Trophoblast cell (in vitro differentiated cells and primary cell): ENCODE results near the gene SIL1.

Source experiments
- DNase-seq, 2 donors: peaks; one replicate each; pipeline ENCODE4 v3.0.0-alpha.2; 2016
- H2AFZ ChIP-seq: 2 replicates; pipeline ENCODE4 v1.6.1; 2013; ENCODE audit warnings: low read length, moderate library complexity, mild to moderate bottlenecking; ENCODE audit not compliant: insufficient read depth, poor library complexity
- H2AK5ac ChIP-seq: 2 replicates; pipeline ENCODE4 v1.6.1; 2013; ENCODE audit warnings: mild to moderate bottlenecking, low read length
- H2BK120ac ChIP-seq: 2 replicates; pipeline ENCODE4 v1.6.1; 2013; ENCODE audit warnings: low read length, mild to moderate bottlenecking, moderate library complexity; ENCODE audit not compliant: insufficient read depth, poor library complexity
- H2BK12ac ChIP-seq: 2 replicates; pipeline ENCODE4 v1.6.1; 2013; ENCODE audit warnings: mild to moderate bottlenecking, low read length, moderate library complexity
- H2BK5ac ChIP-seq: 2 replicates; pipeline ENCODE4 v1.6.1; 2013; ENCODE audit warnings: low read length, low read depth, moderate library complexity, mild to moderate bottlenecking; ENCODE audit not compliant: poor library complexity
- H3K14ac ChIP-seq: 2 replicates; pipeline ENCODE4 v1.6.1; 2013; ENCODE audit warnings: mild to moderate bottlenecking, low read length
- H3K18ac ChIP-seq: 2 replicates; pipeline ENCODE4 v1.6.1; 2013; ENCODE audit warnings: mild to moderate bottlenecking, low read length
- H3K23ac ChIP-seq: 2 replicates; pipeline ENCODE4 v1.6.1; 2013; ENCODE audit warnings: low read length
- H3K27ac ChIP-seq: 2 replicates; pipeline ENCODE4 v1.5.1; 2013; ENCODE audit warnings: low read depth, mild to moderate bottlenecking, inconsistent platforms, low read length, moderate library complexity
- H3K27me3 ChIP-seq: 2 replicates; pipeline ENCODE4 v1.6.1; 2013; ENCODE audit warnings: inconsistent platforms, mild to moderate bottlenecking, low read length, moderate library complexity; ENCODE audit not compliant: insufficient read depth
- H3K36me3 ChIP-seq, 2 experiments: 1 replicate in 1 of 2; 2 replicates in 1 of 2; pipeline ENCODE4 v1.6.1; 2013; ENCODE audit warnings: low read length in 2 of 2, mild to moderate bottlenecking in 2 of 2, moderate library complexity in 1 of 2; ENCODE audit not compliant: insufficient read depth in 2 of 2, control insufficient read depth in 1 of 2
- H3K4ac ChIP-seq: 2 replicates; pipeline ENCODE4 v1.6.1; 2013; ENCODE audit warnings: low read depth, mild to moderate bottlenecking, low read length, moderate library complexity
- H3K4me1 ChIP-seq, 2 experiments: 1 replicate in 1 of 2; 2 replicates in 1 of 2; pipeline ENCODE4 v1.6.1; 2013; ENCODE audit warnings: low read length in 2 of 2, mild to moderate bottlenecking in 2 of 2, moderate library complexity in 1 of 2; ENCODE audit not compliant: insufficient read depth in 2 of 2, control insufficient read depth in 1 of 2
- H3K4me2 ChIP-seq: 2 replicates; pipeline ENCODE4 v1.6.1; 2013; ENCODE audit warnings: inconsistent platforms, mild to moderate bottlenecking, low read length, moderate library complexity
- H3K4me3 ChIP-seq: 2 replicates; pipeline ENCODE4 v1.5.1; 2013; ENCODE audit warnings: mild to moderate bottlenecking, low read depth, low read length, inconsistent platforms
- H3K79me1 ChIP-seq: one replicate; pipeline ENCODE4 v1.6.1; 2013; ENCODE audit warnings: low read length
- H3K79me2 ChIP-seq: 2 replicates; pipeline ENCODE4 v1.6.1; 2013; ENCODE audit warnings: low read length, mild to moderate bottlenecking; ENCODE audit not compliant: control insufficient read depth, insufficient read depth, poor library complexity
- H3K9ac ChIP-seq: 2 replicates; pipeline ENCODE4 v1.6.1; 2013; ENCODE audit warnings: mild to moderate bottlenecking, low read length
- H3K9me3 ChIP-seq: 2 replicates; pipeline ENCODE4 v1.6.1; 2013; ENCODE audit warnings: low read depth, mild to moderate bottlenecking, control low read depth, inconsistent platforms, low read length; ENCODE audit not compliant: insufficient read depth
- H4K12ac ChIP-seq: 2 replicates; pipeline ENCODE4 v1.6.1; 2013; ENCODE audit warnings: low read depth, mild to moderate bottlenecking, low read length, moderate library complexity
- H4K8ac ChIP-seq: 2 replicates; pipeline ENCODE4 v1.6.1; 2013; ENCODE audit warnings: low read depth, mild to moderate bottlenecking, low read length, moderate library complexity
- H4K91ac ChIP-seq: one replicate; pipeline ENCODE4 v1.6.1; 2013; ENCODE audit warnings: low read depth, mild to moderate bottlenecking, low read length, moderate library complexity
- WGBS: extraction: QIAGEN DNeasy Blood & Tissue Kit; methylation state at CpG from one replicate; pipeline ENCODE4 v1.1.7; 2013; ENCODE audit warnings: missing lambda C conversion rate; ENCODE audit not compliant: insufficient read length, insufficient coverage; ENCODE audit errors: extremely low coverage; 5-methylcytosine and 5-hydroxymethylcytosine counted together

The SIL1 gene

DNA sequence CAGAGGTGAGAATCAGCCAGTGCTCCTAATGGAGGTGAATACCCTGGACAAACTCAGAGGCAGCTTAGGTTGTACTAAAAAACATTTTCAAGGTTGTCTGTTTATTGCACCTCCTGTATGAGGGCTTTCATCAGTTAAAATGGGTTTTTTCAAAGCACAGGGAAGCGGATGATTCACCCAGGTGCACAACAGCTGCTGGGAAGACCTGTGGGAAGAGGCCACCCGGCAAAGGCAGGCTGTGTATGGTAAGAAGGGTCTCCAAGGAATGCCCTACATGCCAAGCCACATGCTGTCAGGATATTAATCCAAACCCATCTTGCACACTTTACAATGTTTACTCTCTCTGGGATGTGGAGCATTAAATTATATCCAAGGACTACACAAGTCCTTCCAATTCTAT, 14.7 kb downstream of the SIL1 start:
- no peak overlapping the region for H2AFZ ChIP-seq
- no peak overlapping the region for H3K9ac ChIP-seq
- no peak overlapping the region for H4K12ac ChIP-seq
- H3K79me2 ChIP-seq, result no peaks in the 10 kb centered on the region
- peaks cover 4 to 6% of the 10 kb centered on the region in 2 experiments for H3K4me1 ChIP-seq
- no peaks in the 10 kb centered on the region for H3K9me3 ChIP-seq
- H2BK120ac ChIP-seq, result no peak overlapping the region
- H3K4me2 ChIP-seq, result no peak overlapping the region
- H3K79me1 ChIP-seq, result no peaks in the 10 kb centered on the region
- no peak overlapping the region for H2AK5ac ChIP-seq
- H4K8ac ChIP-seq, result no peak overlapping the region
- H2BK12ac ChIP-seq, result no peak overlapping the region
- H3K23ac ChIP-seq, result no peak overlapping the region
- H3K27me3 ChIP-seq, result no peaks in the 10 kb centered on the region
- H3K36me3 ChIP-seq, result no peaks in the 10 kb centered on the region
- WGBS, result no CpG with 5 or more reads among the region's 2 CpGs
- no peak overlapping the region for H3K27ac ChIP-seq
- H3K4me3 ChIP-seq, result no peak overlapping the region
- H3K14ac ChIP-seq, result no peak overlapping the region
- H2BK5ac ChIP-seq, result no peak overlapping the region
- no peak for DNase-seq
- H3K18ac ChIP-seq, result no peak overlapping the region
- no peak overlapping the region for H4K91ac ChIP-seq
- H3K4ac ChIP-seq, result no peak overlapping the region

DNA sequence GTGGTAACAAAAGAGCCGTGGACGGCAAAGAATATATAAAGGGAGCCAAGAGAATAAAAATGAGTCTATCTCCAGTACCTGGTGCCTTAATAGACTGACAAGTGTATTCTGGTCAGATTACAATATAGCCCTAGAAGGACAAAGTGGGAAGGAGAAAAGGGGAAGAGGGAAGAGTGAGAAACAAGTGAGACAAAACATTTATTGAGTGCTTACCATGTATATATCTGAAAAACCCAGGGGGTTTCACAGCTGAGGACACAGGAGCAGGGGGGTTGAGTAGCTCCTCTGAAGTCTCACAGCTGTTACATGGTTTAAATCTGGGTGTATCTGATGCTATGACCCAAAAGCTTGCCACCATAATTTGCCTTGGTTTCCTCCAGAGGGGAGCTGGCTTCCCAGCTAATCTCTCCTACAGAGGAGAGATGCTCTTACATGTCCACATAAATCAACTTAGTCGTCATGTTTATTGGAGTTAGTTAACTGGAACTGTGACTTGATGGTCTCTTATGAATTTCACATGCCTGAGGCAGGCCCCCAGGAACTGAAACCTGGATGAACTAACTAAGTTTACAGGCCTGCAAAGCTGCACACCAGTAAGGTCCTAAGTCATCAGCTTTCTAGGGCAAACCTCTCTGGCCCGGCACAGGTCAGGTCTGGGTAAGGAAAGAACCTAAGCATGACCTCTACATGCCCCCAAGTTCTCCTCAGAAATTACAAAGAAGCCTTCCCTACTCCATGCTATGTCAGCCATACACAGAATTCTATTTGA, 15.5 kb downstream of the SIL1 start:
- Histone ChIP-seq H2BK5ac (no peak overlapping the region), H3K4me1 (peaks cover 4 to 6% of the 10 kb centered on the region in 2 experiments), H3K9me3 (no peaks in the 10 kb centered on the region), H3K4me3 (no peak overlapping the region), H2AK5ac (no peak overlapping the region), H3K27ac (no peak overlapping the region), H3K9ac (no peak overlapping the region), H4K12ac (no peak overlapping the region), H3K23ac (no peak overlapping the region), H3K18ac (no peak overlapping the region), H3K4me2 (no peak overlapping the region), H2BK120ac (no peak overlapping the region), H3K79me2 (no peaks in the 10 kb centered on the region), H3K4ac (no peak overlapping the region), H2AFZ (no peak overlapping the region), H3K79me1 (no peaks in the 10 kb centered on the region), H3K14ac (no peak overlapping the region), H2BK12ac (no peak overlapping the region), H4K91ac (no peak overlapping the region), H3K27me3 (no peaks in the 10 kb centered on the region), H3K36me3 (no peaks in the 10 kb centered on the region), H4K8ac (no peak overlapping the region)
- WGBS, result no CpG with 5 or more reads among the region's 4 CpGs
- DNase-seq, result no peak

DNA sequence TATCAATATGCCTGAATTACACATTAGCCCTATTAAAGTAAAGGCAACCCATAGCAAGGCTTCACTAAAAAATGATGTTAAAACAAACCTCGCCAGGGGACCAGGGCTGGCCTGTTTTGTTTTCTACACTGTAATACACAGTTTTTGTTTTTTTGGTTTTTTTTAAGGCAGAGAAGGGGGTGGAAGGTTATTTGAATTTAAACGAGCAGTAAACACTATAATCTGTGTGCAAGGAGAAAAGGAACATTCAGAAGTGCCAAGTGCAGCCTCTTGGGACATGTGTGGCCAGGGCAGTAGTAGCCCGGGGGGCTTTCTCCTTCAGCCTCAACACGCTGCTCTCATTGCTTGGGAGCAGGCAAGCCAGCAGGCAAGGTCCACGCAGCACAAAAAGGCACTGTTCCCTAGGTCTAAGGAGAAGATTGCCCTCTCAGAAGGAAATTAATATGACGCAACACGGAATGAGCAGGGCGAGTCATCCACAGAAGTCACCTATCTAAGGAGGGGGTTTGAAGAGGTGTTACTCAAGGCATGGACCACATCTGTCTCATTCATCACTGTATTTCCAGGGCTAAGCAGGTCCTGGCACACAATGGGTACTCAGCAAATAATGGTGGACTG, 16.2 kb downstream of the SIL1 start:
- Histone ChIP-seq H3K4ac (no peak overlapping the region), H2AFZ (no peak overlapping the region), H3K4me3 (no peak overlapping the region), H3K79me2 (no peaks in the 10 kb centered on the region), H3K27ac (no peak overlapping the region), H3K4me1 (peaks cover 4 to 6% of the 10 kb centered on the region in 2 experiments), H3K18ac (no peak overlapping the region), H2BK12ac (no peak overlapping the region), H4K12ac (no peak overlapping the region), H3K9me3 (no peaks in the 10 kb centered on the region), H2BK120ac (no peak overlapping the region), H3K23ac (no peak overlapping the region), H4K91ac (no peak overlapping the region), H3K14ac (no peak overlapping the region), H3K79me1 (no peaks in the 10 kb centered on the region), H3K4me2 (no peak overlapping the region), H3K36me3 (no peaks in the 10 kb centered on the region), H2BK5ac (no peak overlapping the region), H3K9ac (no peak overlapping the region), H4K8ac (no peak overlapping the region), H3K27me3 (no peaks in the 10 kb centered on the region), H2AK5ac (no peak overlapping the region)
- WGBS, result no CpG with 5 or more reads among the region's 8 CpGs
- peak in 1 of 2 donors; percentile 13 for DNase-seq

DNA sequence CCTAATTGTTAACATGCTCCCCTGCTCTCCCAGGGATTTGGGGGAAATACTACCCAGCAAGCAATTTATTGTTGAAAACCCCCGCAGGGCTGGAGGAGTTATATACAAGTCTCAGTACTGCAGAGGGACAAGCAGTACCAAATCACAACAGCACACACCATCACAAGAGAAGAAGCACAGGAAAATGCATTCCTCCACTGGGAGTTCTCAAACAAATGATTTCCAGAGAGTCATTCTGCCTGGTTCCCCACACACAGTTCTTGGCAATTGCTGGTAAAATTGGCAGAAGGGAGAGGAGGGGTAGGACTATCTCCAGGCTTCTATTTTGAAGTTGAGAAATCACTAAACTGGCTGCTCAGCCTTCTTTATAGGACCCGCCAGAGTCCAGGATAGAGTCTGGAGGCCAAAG, 16.8 kb downstream of the SIL1 start:
- Histone ChIP-seq H3K36me3 (no peaks in the 10 kb centered on the region), H3K9me3 (no peaks in the 10 kb centered on the region), H4K12ac (no peak overlapping the region), H2AFZ (no peak overlapping the region), H2BK12ac (no peak overlapping the region), H3K14ac (no peak overlapping the region), H2BK5ac (no peak overlapping the region), H4K91ac (no peak overlapping the region), H3K79me2 (no peaks in the 10 kb centered on the region), H3K4me2 (no peak overlapping the region), H2BK120ac (no peak overlapping the region), H3K23ac (no peak overlapping the region), H3K18ac (no peak overlapping the region), H4K8ac (no peak overlapping the region), H2AK5ac (no peak overlapping the region), H3K4me3 (no peak overlapping the region), H3K79me1 (no peaks in the 10 kb centered on the region), H3K4ac (no peak overlapping the region), H3K9ac (no peak overlapping the region), H3K27me3 (no peaks in the 10 kb centered on the region), H3K27ac (no peak overlapping the region), H3K4me1 (peaks cover 4 to 6% of the 10 kb centered on the region in 2 experiments)
- no CpG with 5 or more reads among the region's 2 CpGs for WGBS
- no peak for DNase-seq
